Trophoblast cell (in vitro differentiated cells and primary cell): ENCODE measurements around the gene GNB5.

Experiments
- DNase-seq, 2 donors: peaks; one replicate each; pipeline ENCODE4 v3.0.0-alpha.2; 2016
- H2AFZ ChIP-seq: 2 replicates; pipeline ENCODE4 v1.6.1; 2013; ENCODE audit warnings: low read length, moderate library complexity, mild to moderate bottlenecking; ENCODE audit not compliant: insufficient read depth, poor library complexity
- H2AK5ac ChIP-seq: 2 replicates; pipeline ENCODE4 v1.6.1; 2013; ENCODE audit warnings: mild to moderate bottlenecking, low read length
- H2BK120ac ChIP-seq: 2 replicates; pipeline ENCODE4 v1.6.1; 2013; ENCODE audit warnings: low read length, mild to moderate bottlenecking, moderate library complexity; ENCODE audit not compliant: insufficient read depth, poor library complexity
- H2BK12ac ChIP-seq: 2 replicates; pipeline ENCODE4 v1.6.1; 2013; ENCODE audit warnings: mild to moderate bottlenecking, low read length, moderate library complexity
- H2BK5ac ChIP-seq: 2 replicates; pipeline ENCODE4 v1.6.1; 2013; ENCODE audit warnings: low read length, low read depth, moderate library complexity, mild to moderate bottlenecking; ENCODE audit not compliant: poor library complexity
- H3K14ac ChIP-seq: 2 replicates; pipeline ENCODE4 v1.6.1; 2013; ENCODE audit warnings: mild to moderate bottlenecking, low read length
- H3K18ac ChIP-seq: 2 replicates; pipeline ENCODE4 v1.6.1; 2013; ENCODE audit warnings: mild to moderate bottlenecking, low read length
- H3K23ac ChIP-seq: 2 replicates; pipeline ENCODE4 v1.6.1; 2013; ENCODE audit warnings: low read length
- H3K27ac ChIP-seq: 2 replicates; pipeline ENCODE4 v1.5.1; 2013; ENCODE audit warnings: low read depth, mild to moderate bottlenecking, inconsistent platforms, low read length, moderate library complexity
- H3K27me3 ChIP-seq: 2 replicates; pipeline ENCODE4 v1.6.1; 2013; ENCODE audit warnings: inconsistent platforms, mild to moderate bottlenecking, low read length, moderate library complexity; ENCODE audit not compliant: insufficient read depth
- H3K36me3 ChIP-seq, 2 experiments: 1 replicate in 1 of 2; 2 replicates in 1 of 2; pipeline ENCODE4 v1.6.1; 2013; ENCODE audit warnings: low read length in 2 of 2, mild to moderate bottlenecking in 2 of 2, moderate library complexity in 1 of 2; ENCODE audit not compliant: insufficient read depth in 2 of 2, control insufficient read depth in 1 of 2
- H3K4ac ChIP-seq: 2 replicates; pipeline ENCODE4 v1.6.1; 2013; ENCODE audit warnings: low read depth, mild to moderate bottlenecking, low read length, moderate library complexity
- H3K4me1 ChIP-seq, 2 experiments: 1 replicate in 1 of 2; 2 replicates in 1 of 2; pipeline ENCODE4 v1.6.1; 2013; ENCODE audit warnings: low read length in 2 of 2, mild to moderate bottlenecking in 2 of 2, moderate library complexity in 1 of 2; ENCODE audit not compliant: insufficient read depth in 2 of 2, control insufficient read depth in 1 of 2
- H3K4me2 ChIP-seq: 2 replicates; pipeline ENCODE4 v1.6.1; 2013; ENCODE audit warnings: inconsistent platforms, mild to moderate bottlenecking, low read length, moderate library complexity
- H3K4me3 ChIP-seq: 2 replicates; pipeline ENCODE4 v1.5.1; 2013; ENCODE audit warnings: mild to moderate bottlenecking, low read depth, low read length, inconsistent platforms
- H3K79me1 ChIP-seq: one replicate; pipeline ENCODE4 v1.6.1; 2013; ENCODE audit warnings: low read length
- H3K79me2 ChIP-seq: 2 replicates; pipeline ENCODE4 v1.6.1; 2013; ENCODE audit warnings: low read length, mild to moderate bottlenecking; ENCODE audit not compliant: control insufficient read depth, insufficient read depth, poor library complexity
- H3K9ac ChIP-seq: 2 replicates; pipeline ENCODE4 v1.6.1; 2013; ENCODE audit warnings: mild to moderate bottlenecking, low read length
- H3K9me3 ChIP-seq: 2 replicates; pipeline ENCODE4 v1.6.1; 2013; ENCODE audit warnings: low read depth, mild to moderate bottlenecking, control low read depth, inconsistent platforms, low read length; ENCODE audit not compliant: insufficient read depth
- H4K12ac ChIP-seq: 2 replicates; pipeline ENCODE4 v1.6.1; 2013; ENCODE audit warnings: low read depth, mild to moderate bottlenecking, low read length, moderate library complexity
- H4K8ac ChIP-seq: 2 replicates; pipeline ENCODE4 v1.6.1; 2013; ENCODE audit warnings: low read depth, mild to moderate bottlenecking, low read length, moderate library complexity
- H4K91ac ChIP-seq: one replicate; pipeline ENCODE4 v1.6.1; 2013; ENCODE audit warnings: low read depth, mild to moderate bottlenecking, low read length, moderate library complexity
- WGBS: extraction: QIAGEN DNeasy Blood & Tissue Kit; methylation state at CpG from one replicate; pipeline ENCODE4 v1.1.7; 2013; ENCODE audit warnings: missing lambda C conversion rate; ENCODE audit not compliant: insufficient read length, insufficient coverage; ENCODE audit errors: extremely low coverage; 5-methylcytosine and 5-hydroxymethylcytosine counted together

Gene GNB5

DNA sequence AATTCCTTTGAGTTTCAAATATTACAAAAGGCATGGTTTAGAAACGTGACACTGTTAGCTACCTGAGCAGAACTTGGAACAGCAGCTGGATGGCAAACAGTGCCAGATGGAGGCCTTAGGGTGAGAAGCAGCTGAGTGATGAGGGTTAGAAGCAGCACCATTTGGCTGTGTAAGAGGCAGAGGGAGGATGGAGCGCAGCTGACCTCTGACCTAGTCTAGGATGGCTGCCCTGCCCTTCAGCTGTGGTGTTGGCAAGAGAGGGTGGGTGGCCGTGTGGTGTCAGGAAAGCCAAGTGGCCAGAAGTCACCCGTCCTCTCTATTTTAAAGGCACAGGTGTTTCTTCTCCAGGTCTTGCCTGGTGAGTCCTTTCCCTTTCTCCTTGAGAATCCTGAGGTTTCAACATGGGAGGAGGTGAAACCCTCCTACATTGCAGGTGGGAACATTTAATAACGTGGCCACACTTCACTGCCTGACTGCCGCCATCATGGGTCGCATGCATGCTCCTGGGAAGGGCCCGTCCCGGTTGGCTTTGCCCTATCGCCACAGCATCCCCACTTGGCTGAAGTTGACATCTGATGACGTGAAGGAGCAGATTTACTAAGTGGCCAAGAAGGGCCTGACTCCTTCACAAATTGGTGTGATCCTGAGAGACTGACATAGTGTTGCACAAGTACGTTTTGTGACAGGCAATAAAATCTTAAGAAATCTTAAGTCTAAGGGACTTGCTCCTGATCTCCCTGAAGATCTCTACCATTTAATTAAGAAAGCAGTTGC, 96.2 kb downstream of the GNB5 start:
- Histone ChIP-seq H3K9me3 (peaks cover 2% of the 10 kb centered on the region), H3K4me3 (peak overlapping the region; percentile 7), H3K23ac (no peak overlapping the region), H2AFZ (no peak overlapping the region), H3K4me2 (no peak overlapping the region), H3K4me1 (no peaks in the 10 kb centered on the region), H3K18ac (no peak overlapping the region), H3K9ac (no peak overlapping the region), H2BK12ac (no peak overlapping the region), H3K79me2 (no peaks in the 10 kb centered on the region), H4K8ac (no peak overlapping the region), H3K14ac (no peak overlapping the region), H3K79me1 (no peaks in the 10 kb centered on the region), H3K4ac (no peak overlapping the region), H2BK5ac (no peak overlapping the region), H2AK5ac (no peak overlapping the region), H3K36me3 (no peaks in the 10 kb centered on the region), H3K27ac (no peak overlapping the region), H2BK120ac (no peak overlapping the region), H3K27me3 (no peaks in the 10 kb centered on the region), H4K91ac (no peak overlapping the region), H4K12ac (no peak overlapping the region)
- no peak for DNase-seq
- WGBS: no CpG with 5 or more reads among the region's 12 CpGs

DNA sequence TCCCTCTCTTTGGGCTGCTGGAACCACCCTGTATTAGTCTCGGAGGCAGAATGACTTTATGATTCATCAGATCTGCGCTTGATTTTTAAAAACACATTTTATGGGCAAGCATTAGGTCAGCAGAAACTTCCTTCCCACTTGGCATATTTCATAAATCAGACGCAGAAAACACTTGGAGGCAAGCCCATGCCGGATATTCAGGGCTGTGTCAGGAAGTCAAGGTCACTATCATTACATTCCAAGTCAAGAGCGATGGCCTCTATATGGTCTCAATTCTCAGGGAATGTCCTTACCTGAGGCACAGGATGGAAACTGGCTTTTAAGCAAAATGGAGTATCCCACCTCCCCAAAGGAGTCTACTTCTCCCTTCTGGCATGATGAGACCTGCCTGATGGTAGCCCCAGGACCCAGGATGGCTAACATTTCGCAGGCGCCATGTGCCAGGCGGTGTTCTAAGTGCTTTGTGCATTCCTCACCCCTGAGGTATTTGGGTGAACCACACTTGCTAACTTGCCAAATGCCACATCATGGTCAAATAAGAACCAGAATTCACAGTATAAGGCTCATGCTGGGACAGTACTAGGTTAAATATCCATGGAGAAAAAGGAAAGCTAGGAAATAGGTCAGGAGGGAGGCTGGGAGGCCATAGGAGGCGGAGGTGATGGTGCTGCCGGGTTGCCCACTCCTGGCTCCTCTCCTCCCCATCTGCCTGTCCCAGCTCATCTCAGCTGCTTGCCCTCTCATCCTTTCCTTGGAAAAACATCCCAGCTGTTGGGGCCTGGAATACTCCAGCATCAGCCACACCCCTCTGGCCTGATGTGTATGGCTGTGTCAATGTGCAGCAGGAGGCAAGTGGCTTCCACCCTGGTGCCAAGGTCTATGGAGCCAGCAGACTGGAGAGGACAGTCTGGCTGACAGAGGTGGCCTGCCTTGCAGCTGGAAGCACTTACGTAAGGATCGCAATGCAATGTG, 97.4 kb downstream of the GNB5 start:
- no CpG with 5 or more reads among the region's 12 CpGs for WGBS
- Histone ChIP-seq H3K23ac (no peak overlapping the region), H3K4me1 (no peaks in the 10 kb centered on the region), H3K4me2 (no peak overlapping the region), H2AK5ac (no peak overlapping the region), H4K8ac (no peak overlapping the region), H2AFZ (no peak overlapping the region), H2BK5ac (no peak overlapping the region), H4K91ac (no peak overlapping the region), H4K12ac (no peak overlapping the region), H3K36me3 (no peaks in the 10 kb centered on the region), H3K27me3 (no peaks in the 10 kb centered on the region), H3K9me3 (peaks cover 2% of the 10 kb centered on the region), H2BK12ac (no peak overlapping the region), H3K14ac (no peak overlapping the region), H3K4ac (no peak overlapping the region), H3K18ac (no peak overlapping the region), H3K79me1 (no peaks in the 10 kb centered on the region), H3K4me3 (peak overlapping the region; percentile 4), H3K79me2 (no peaks in the 10 kb centered on the region), H2BK120ac (no peak overlapping the region), H3K9ac (no peak overlapping the region), H3K27ac (no peak overlapping the region)
- no peak for DNase-seq

DNA sequence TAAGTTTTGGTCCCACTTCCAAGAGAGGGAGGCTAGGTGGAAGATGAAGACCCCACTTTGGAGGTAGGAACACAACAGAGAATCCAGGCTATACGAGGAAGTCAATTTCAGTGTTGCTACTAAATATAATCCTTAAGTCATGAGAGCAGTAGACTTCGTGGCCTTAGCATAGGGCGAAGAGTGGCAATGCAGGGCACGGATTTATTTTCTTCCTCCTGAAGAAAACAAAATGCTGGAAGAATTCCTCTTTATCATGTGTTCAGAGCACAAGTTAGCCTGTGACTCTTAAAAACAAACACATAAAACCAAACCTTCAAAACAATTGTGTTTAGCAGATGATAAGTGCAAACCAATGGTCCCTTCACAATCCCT, 98.0 kb downstream of the GNB5 start:
- Histone ChIP-seq H3K9me3 (peaks cover 2% of the 10 kb centered on the region), H4K8ac (no peak overlapping the region), H3K9ac (no peak overlapping the region), H3K18ac (no peak overlapping the region), H2AK5ac (no peak overlapping the region), H3K4me2 (no peak overlapping the region), H3K4me1 (no peaks in the 10 kb centered on the region), H2BK5ac (no peak overlapping the region), H3K23ac (no peak overlapping the region), H3K79me1 (no peaks in the 10 kb centered on the region), H3K4ac (no peak overlapping the region), H2BK120ac (no peak overlapping the region), H3K36me3 (no peaks in the 10 kb centered on the region), H3K27me3 (no peaks in the 10 kb centered on the region), H3K4me3 (no peak overlapping the region), H3K27ac (no peak overlapping the region), H3K79me2 (no peaks in the 10 kb centered on the region), H3K14ac (no peak overlapping the region), H4K91ac (no peak overlapping the region), H2AFZ (no peak overlapping the region), H4K12ac (no peak overlapping the region), H2BK12ac (no peak overlapping the region)
- DNase-seq: no peak
- WGBS: no CpG with 5 or more reads among the region's 4 CpGs

DNA sequence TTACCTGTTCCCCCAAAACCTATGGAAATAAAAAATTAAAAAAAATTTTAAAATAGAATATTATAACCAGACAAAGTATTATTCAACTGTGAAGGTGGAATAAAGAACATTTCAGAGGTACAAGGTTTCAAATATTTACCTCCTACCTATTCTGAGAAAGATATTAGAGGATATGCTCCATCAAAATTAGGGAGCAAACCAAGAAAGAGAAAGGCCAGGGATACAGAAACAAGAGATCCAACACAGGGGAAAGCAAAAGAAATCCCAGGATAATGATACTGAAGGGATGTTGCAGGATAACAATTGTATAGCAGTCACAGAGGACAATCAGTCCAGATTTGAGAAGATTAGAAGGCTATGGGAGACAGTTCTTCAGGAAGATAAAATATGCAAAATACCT, 101.0 kb downstream of the GNB5 start:
- no peak overlapping the region for H3K4me2 ChIP-seq
- no peak overlapping the region for H4K91ac ChIP-seq
- H2AFZ ChIP-seq: no peak overlapping the region
- H2BK12ac ChIP-seq: no peak overlapping the region
- H3K4me1 ChIP-seq: no peaks in the 10 kb centered on the region
- no peak overlapping the region for H3K9ac ChIP-seq
- H3K27ac ChIP-seq: no peak overlapping the region
- peaks cover 3% of the 10 kb centered on the region for H3K9me3 ChIP-seq
- no peak overlapping the region for H2AK5ac ChIP-seq
- no peak overlapping the region for H3K18ac ChIP-seq
- no peaks in the 10 kb centered on the region for H3K36me3 ChIP-seq
- no peak overlapping the region for H2BK120ac ChIP-seq
- no peak overlapping the region for H3K4ac ChIP-seq
- no peaks in the 10 kb centered on the region for H3K79me2 ChIP-seq
- no peak overlapping the region for H3K14ac ChIP-seq
- H3K27me3 ChIP-seq: no peaks in the 10 kb centered on the region
- H3K4me3 ChIP-seq: no peak overlapping the region
- H2BK5ac ChIP-seq: no peak overlapping the region
- no peak overlapping the region for H3K23ac ChIP-seq
- DNase-seq: no peak
- H4K12ac ChIP-seq: no peak overlapping the region
- H4K8ac ChIP-seq: no peak overlapping the region
- H3K79me1 ChIP-seq: no peaks in the 10 kb centered on the region
